Pulmonary artery endothelial cell (primary cell): Measurements from ENCODE around the gene PDE8B. TPM values are rescaled to one million over a fixed set of nuclear protein-coding genes. Genes with fewer than 3 reads are reported as not detected.

ENCODE experiments used
- DNase-seq: peaks from one replicate; pipeline ENCODE4 v3.0.0-alpha.2; 2011; ENCODE audit warnings: low read depth, low spot score
- total RNA-seq: library from RNA; depleted of rRNA; stranded (reverse); fragments of >200 nt; gene quantifications from 2 replicates; pipeline ENCODE4 v1.2.3, GENCODE V29; 2014

PDE8B gene
- total RNA-seq, 1 donor from 2014 or later, result not detected

- DNase-seq, result no peak
Observed at GRCh38 chr5:77397686-77398292, 187.3 kb downstream of the PDE8B start.

DNA sequence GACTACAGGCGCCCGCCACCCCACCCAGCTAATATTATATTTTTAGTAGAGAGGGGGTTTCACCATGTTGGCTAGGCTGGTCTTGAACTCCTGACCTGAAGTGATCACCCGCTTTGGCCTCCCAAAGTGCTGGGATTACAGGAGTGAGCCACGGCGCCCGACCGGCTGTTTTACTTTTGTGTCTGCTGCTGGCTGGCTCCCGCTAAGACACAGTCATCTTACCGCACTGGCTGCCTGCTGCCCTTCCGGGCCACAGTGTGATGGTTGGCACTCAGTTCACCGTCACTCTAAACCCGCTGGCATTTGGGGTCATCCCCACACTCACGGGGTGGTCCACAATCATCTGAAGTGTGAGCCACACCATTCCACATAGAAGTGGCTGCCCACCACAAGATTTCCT lies 188.0 kb downstream of the PDE8B start:
- no peak for DNase-seq

DNA sequence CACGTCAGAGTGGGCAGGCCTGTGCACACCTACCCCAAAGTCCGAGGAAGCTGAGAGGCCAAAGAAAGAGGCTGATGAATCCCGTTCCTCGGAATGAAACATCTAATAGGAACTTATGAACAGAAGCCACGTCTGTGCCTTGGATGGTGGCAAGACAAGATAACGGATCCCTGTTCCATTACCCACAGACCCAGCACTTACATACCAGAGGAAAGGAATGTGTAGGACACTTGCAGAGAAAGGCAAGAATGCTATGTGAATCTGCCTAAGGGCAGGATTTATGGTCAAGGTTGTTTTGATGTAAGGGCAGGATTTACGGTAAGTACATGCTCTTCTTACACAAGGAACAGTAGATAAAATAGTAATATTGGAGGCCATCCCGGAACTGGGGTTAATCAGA lies 188.4 kb downstream of the PDE8B start:
- DNase-seq, result no peak

DNA sequence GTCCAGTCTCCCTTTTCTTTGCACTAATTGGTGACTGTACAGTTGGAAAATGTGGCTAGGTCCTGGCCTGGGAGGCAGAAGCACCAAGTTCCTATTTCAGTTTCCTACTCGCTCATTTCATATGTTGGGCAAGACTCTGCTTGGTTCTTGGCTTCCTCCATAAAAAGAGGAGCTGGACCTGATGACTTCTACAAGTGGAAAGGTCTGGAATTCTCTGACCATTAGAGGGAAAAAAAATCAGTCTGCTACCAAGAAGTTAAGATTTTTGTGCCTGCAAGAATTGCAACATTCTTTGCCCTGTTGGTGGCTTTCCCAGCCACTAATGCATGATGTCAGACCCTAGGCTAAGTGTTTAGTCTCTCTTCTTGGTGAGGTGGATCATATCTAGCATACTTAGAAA lies 190.2 kb downstream of the PDE8B start:
- no peak for DNase-seq

GRCh38 chr5:77402796-77403195 lies 192.3 kb downstream of the PDE8B start:
- DNase-seq, result no peak

GRCh38 chr5:77407152-77407551 lies 196.7 kb downstream of the PDE8B start:
- no peak for DNase-seq

- no peak for DNase-seq
Observed at GRCh38 chr5:77409870-77410621, 199.6 kb downstream of the PDE8B start.

- DNase-seq, result no peak
Observed at GRCh38 chr5:77413049-77413448, 202.6 kb downstream of the PDE8B start.

DNA sequence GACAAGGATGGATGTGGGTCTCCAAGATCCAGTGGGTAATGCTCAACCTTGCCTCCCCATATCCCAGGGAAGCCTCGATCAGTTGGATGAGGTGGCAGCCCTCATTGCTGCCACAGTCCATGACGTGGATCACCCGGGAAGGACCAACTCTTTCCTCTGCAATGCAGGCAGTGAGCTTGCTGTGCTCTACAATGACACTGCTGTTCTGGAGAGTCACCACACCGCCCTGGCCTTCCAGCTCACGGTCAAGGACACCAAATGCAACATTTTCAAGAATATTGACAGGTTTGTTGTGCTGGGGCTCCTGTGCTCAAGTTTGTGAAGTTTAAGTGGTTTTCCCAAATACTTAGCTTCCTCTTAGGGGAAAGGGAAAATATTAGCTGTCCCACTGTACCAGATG lies 207.7 kb downstream of the PDE8B start:
- DNase-seq, result no peak

DNA sequence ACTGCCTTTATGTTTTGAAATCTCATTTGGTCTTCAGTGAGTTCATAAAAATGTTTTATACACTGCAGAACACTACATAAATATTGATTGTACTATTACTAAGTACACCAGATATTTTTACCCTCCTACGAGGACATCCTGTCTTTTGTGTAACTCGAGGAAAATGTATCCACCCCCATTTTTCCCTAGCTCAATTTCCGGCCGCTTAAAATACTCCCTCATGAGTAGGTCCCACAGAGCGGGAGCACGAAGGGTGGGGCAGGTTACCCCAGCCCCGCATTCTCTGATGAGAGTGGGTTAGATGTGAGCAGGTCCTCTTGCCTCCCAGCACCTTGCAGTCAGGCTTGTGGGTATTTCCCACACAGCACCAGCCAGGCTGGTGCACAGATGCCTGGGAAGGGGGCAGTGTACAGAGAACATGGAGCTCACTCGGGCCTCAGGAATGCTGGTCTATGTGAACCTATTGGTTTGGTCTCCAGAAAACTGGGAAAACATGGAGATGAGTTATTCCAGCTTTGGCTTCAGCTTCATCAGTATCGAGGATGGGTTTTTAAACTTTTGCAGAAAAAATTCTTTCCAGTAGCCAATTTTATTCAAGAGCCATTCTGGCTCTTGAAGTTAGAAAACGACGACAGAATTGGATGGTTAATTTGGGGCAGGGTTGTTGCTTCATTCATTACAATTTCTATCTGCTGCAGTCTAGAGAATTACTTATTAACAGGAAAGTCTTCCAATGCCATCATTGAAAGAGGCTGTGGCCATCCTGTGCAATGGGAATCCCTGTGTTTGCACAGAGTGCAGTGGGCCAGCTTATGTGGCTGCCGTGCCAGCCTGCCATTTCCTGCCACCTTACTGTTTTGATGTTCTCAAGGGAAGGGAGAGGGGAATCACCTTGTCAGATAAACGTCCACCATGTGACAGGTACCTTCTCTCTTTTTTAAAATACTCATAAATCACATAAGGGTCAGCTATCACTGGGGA lies 208.4 kb downstream of the PDE8B start:
- DNase-seq, result no peak

DNA sequence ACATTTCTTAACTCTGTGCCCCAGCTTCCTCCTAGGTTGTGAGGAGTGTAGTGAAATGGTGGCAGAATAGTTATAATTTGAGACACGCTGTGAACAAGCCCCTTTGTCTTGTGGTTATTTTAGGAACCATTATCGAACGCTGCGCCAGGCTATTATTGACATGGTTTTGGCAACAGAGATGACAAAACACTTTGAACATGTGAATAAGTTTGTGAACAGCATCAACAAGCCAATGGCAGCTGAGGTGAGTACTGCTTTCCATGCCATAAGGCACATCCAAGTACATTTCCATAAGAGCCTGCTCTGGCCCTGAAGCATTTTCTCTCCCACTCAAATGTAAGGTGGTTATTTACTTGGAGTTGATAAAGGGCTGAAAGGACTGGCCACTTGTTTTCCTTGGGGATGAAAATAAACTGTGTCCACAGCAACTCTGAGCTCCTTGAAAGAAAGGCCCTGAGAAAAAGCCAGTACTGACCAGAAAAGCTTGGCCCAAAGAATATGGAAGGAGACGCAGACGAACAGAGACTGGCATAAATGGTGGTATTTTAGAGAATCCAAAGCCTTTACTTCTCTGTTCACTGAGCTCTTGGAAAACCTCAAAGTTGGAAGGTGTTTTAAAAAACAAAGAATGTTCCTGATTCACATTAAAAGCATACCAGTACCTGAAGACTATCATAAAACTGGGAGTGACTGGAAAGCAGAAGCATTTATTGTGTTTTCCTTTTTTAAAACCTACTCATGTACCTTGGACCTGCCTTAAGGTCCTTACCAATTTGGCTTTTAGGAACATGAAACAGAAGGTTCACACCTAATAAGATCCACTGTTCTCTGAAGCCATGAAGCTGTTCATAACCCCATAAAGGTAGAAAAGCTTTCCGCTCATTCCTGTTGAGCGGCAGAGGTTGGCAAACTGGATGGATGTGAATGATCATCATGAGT lies 209.4 kb downstream of the PDE8B start:
- DNase-seq, result no peak

DNA sequence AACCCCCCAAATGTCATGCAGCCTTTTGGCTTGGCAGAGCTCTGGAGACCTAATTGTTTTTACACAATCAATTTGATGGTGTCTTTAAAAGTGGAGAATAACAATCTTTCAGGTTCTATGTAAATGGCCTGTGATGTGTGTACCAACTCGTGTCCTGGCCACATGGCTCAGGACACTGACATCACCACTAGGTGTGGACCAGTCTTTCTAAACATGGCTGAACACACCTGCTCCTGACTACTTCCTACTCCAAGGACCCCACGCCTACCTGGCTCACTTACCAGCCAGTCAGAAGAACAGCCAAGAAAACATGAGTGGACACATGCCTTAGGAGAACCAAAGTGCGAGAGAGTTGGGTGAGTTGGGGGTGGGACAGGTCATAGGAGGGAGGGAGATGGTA lies 210.5 kb downstream of the PDE8B start:
- DNase-seq, result no peak

DNA sequence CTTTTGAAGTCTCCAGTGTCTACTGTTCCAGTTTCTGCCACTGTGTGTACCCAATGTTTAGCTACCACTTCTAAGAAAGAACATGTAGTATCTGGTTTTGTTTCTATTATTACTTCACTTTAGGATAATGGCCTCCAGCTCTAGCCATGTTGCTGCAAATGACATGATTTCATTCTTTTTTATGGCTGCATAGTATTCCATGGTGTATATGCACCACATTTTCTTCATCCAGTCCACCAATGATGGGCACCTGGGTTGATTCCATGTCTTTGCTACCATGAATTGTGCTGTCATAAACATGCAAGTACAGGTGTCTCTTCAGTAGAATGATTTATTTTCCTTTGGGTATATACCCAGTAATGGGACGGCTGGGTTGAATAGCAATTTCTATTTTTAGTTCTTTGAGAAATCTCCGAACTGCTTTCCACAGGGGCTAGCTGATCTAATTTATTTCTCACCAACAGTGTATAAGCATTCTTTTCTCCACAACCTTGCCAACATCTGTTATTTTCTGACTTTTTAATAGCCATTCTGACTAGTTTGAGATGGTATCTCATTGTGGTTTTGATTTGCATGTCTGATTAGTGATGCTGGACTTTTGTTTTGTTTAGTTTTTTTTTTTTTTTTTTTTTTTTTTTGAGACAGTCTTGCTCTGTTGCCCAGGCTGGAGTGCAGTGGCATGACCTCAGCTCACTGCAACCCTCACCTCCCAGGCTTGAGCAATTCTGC lies 212.7 kb downstream of the PDE8B start:
- no peak for DNase-seq

- no peak for DNase-seq
Observed at GRCh38 chr5:77424921-77425320, 214.4 kb downstream of the PDE8B start.

DNA sequence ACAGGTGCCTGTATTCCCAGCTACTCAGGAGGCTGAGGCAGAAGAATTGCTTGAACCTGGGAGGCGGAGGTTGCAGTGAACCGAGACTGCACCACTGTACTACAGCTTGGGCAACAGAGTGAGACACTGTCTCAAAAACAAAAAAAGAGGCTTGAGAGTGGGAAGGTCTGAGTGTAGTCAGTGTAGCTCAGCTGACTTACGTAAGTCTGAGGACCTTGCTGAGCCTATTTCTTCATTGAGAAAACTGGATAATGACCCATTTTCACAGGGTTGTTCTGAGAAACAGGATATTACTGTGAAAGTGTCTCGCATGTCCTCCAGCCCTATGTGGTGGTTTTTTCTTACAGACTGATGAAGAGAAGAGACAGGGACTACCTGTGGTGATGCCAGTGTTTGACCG lies 214.9 kb downstream of the PDE8B start:
- no peak for DNase-seq

DNA sequence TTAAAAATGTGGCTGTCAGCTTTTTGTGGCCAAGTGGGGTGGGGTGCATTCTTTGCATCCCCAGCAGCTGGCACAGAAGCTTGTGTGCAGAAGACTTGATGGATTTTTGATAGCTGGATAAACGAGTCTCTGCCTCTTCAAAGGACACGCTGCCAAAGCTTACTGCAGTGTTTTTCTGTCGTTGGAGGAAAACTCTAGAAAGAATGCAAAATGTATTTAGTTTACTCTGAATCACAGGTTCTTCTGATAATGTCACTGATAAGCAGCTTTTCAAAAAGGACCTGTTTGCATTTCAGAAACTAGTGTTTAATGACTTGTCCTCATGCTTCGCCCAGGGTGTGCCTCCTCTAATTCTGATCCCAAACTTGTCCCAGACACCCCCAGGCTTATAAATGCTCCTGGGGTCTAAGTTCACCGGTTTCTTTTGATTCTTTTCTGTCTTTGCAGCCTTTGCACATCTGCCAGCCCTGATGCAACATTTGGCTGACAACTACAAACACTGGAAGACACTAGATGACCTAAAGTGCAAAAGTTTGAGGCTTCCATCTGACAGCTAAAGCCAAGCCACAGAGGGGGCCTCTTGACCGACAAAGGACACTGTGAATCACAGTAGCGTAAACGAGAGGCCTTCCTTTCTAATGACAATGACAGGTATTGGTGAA lies 215.6 kb downstream of the PDE8B start:
- DNase-seq, result no peak

DNA sequence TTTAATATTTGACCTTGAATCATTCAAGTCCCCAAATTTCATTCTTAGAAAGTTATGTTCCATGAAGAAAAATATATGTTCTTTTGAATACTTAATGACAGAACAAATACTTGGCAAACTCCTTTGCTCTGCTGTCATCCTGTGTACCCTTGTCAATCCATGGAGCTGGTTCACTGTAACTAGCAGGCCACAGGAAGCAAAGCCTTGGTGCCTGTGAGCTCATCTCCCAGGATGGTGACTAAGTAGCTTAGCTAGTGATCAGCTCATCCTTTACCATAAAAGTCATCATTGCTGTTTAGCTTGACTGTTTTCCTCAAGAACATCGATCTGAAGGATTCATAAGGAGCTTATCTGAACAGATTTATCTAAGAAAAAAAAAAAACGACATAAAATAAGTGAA lies 216.2 kb downstream of the PDE8B start:
- no peak for DNase-seq

DNA sequence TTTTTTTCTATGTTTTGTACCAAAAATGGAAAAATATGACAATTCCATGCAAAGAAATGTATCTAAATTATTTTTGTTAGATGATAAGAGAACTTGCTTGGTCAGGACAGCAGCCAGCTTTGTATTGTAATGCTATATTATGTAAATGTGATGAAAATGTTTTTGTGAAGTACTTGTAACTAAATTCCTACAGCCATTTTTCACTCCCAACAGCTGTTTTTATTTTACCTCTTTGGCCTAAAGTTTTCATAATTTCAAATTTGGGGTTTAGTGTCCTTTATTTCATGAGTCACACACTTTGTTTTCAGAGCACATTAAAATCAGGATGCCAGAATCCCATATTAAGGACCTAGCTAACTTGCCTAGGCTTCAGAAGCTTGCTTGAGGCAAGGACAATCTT lies 217.5 kb downstream of the PDE8B start:
- no peak for DNase-seq

- DNase-seq, result no peak
Observed at GRCh38 chr5:77428526-77428925, 218.0 kb downstream of the PDE8B start.

GRCh38 chr5:77430726-77431125 lies 220.2 kb downstream of the PDE8B start:
- no peak for DNase-seq
